Activated CD8-positive, alpha-beta memory T cell treated with anti-CD3 and anti-CD28 coated beads, Interleukin-2, amount 50 U/mL, for 24 hours (primary cell): Measurements from ENCODE around the gene CCDC15.
"Not testable (repeated sequence)": the region's sequence is repeated elsewhere in the genome, so short reads cannot be mapped to it uniquely, and the experiment has no call there.

Experiments
- DNase-seq: peaks from one replicate; pipeline ENCODE4 v3.0.0-alpha.2; 2020; ENCODE audit errors: extremely low read depth

Gene CCDC15

DNA sequence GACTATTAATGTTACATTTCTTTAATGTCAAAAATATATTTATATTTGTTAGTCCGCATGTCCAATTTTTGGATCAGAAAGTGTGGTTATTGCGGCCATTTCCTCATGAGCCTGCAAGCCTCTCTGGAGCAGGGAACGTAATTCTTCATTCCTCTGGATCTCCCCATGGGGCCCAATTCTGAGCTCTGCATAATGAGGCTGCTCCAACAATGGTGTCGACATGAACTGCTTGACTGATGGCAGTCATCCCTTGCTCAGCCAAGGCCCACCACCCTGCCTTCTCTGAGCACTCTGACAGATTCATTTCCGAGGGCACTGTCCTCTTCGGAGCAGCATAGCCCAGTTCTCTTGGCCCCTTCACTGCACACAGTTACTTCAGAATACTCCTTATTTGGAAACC lies 15.0 kb upstream of the CCDC15 start:
- no peak for DNase-seq

DNA sequence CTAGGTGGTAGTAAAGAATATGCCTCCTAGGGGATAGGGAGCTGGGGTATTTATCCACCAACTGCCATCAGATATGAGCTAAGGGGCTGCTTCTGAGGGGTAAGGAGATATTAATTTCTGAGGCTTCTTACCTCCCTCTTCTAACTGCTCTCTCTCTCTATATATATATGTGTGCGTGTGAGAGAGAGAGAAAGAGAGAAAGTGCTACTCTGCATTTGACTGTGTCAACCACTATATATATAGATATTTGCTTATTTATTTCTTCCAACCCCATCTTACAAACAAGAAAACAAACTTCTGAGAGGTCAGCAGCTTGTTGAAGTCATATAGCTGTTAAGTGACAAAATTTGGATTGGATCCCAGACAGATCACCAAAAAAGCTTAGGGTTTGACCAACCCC lies 12.3 kb upstream of the CCDC15 start:
- no peak for DNase-seq

DNA sequence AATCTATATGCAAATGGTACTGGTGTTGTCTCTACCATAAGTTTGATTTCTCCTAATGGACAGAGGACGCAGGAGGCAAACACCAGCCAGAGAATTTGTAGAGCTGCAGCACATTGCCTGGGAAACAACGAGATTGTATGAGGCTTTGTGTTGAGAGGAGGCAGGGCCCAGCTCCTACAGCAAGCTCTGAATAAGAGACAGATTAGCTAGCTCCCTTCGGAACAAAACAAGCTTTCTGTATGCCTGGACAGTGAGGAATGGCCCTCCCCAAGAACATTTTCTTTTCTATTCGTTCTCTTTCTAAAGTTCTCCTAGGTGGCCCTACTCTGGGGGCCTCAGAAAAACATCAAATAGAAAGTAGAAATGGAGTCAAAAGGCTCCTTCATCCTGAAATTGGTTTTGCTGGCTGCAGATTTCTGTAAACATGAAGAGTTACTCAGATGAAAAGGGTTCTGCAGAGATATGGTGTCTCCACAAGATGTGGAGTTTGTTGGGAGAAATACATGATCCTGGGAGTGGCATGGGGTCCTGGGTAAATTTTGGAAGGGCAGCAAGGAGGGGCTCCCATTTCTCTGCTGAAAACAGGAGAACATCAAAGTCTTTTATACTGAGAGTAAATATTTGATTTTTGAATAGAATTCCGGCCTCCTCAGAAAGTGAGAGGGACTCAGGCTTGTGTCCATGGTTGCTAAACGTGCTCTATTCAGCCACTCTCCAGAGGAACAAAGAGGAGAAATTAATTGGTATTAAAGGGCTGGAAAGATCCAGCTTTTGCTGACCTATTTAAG lies 11.3 kb upstream of the CCDC15 start:
- no peak for DNase-seq

DNA sequence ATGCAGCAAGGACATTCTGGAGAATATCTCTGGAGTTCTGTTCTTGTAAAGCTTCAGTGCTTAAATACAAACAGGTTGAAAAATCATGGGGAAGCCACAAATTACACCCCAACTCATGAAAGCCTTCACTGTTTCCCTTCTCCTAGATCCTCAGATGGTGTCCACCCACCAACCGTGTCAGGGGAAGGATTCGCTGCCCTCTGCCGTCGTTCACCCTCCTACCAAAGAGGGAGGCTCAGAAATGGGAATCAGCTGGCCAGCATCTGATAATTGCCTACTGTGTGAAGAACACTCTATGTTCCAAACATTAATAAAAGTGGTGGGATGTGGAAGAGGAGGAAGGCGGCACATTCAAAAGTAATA lies 10.8 kb upstream of the CCDC15 start:
- DNase-seq = no peak

DNA sequence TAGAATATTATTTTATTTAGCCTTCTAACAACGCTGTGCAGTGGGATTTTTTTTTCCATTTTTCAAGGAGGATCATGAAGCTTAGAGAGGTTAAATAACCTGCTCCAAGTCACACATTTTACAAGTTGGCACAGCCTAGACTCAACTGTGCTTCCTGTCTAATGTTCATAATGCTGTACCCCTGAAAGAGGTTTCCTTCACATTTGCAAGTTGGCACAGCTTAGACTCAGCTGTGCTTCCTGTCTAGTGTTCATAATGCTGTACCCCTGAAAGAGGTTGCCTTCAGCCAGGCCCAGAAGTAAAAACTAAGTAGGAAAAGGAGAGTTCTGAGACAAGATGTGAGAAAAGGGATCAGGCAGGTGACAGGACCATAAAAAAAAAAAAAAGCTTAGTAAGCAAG lies 10.3 kb upstream of the CCDC15 start:
- no peak for DNase-seq

DNA sequence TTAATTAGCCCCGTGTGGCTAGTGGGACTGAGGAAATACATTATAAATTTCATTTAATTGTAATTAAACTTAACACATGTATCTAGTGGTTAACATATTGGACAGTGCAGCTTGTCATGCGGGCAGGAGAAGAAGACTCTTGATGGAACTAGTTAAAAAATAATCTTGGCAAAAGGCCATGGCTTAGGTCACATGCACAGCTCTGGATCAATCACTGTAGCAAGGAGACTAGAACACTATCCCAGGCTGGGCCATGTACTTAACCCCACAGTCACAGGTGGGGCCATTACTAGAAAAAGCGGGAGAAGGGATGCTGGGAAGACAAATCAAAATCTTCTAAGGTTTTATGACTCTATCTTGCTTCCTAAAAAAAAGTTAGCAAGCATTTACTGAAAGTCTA lies 9.4 kb upstream of the CCDC15 start:
- DNase-seq = no peak

DNA sequence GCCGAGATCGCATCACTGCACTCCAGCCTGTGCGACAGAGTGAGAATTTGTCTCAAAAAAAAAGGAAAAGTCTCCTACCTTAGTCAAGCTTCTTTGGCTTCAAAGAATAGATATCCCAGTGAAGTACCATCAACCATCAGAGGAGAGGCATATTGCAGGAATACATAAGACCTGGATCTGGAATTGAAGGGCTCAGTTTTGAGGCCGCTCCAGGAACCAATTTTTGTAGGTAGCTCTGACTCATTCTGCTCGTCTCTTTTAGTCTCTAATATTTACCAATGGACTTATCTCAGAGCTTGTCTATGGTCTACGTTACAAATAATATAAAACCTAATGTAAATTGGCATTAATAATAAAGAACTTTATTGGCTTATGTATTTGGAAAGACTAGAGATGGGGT lies 8.2 kb upstream of the CCDC15 start:
- DNase-seq = no peak

DNA sequence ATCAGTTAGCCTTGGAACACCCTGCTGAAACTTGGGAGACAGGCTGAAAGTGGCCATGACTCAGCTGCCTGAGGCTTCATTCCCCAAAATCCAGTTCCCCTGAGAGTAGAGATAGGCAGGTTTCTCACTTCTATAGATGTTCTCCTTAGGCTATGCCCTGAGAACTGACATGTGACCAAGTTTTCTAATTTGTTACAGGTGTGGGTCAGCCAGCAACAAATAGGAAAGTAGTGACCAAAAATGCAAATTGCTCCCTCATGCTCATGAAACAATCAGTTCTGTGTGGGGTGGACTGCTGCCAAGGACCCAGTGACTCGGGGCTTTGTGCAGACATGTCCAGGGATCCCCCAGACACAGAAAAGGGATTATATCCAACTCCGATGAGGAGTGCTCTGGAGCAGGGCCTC lies 7.3 kb upstream of the CCDC15 start:
- DNase-seq = no peak

DNA sequence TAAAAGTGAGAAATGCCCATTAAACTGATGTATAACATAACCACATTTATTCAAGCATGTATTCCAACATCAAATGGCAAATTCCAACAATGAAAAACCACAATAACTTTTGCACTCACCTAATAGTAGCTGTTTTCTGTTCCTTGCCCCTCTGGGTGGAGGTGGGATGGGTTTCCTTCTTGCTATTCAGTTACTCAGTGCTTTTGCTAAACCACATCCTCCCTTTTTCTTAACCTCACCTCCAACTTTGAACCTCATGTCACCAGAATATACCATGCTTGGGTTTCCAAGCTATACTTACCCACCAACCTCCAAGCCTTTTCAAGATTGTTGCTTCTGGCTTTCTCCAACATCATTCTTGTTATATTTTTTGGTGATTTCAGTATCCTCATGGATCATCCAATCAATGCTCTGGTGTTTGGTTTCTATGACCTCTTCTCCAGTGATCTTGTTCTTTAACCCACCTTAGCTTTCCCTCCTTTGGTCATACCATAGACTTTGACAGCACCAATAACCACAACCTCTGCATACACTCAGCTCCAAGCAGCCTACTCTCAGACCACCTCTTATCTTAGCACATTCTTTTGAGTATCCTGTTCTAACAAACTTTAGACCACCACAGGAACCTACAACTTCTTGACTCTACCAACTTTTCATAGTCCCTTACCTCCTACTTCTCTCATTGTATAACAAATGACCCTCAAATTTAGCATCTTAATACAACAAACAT lies 3.2 kb upstream of the CCDC15 start:
- no peak for DNase-seq

DNA sequence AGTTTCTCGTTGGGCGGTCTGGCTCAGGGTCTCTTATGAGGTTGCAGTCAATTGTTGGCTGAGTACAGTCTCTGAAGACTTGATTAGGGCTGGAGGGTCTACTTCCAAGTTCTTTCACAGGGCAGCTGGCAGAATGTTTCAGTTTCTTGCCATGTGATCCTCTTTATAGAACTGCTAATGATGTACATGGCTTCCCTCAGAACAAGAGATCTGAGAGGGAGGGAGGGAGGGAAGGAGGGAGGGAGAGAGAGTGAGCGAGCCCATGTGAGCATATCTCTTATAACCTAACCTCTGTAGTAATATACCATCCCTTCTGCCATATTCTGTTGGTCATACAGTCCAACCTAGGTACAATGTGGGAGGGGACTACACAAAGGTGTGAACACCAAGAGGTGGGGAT lies 2.7 kb upstream of the CCDC15 start:
- no peak for DNase-seq

DNA sequence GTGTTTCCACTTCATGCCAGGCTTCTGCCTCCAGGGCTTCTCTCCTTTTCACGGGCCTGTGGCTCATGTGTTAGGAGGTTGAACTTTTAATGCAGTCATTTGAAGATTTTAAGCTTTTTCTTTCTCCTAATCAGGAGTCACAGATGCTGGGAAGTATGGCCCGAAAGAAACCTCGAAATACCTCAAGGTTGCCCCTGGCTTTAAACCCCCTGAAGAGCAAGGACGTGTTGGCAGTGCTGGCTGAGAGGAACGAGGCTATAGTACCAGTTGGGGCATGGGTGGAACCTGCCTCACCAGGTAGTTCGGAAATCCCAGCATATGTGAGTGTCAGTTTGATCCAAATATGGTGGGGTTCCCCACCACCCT lies 571 bp downstream of the CCDC15 start:
- no peak for DNase-seq

DNA sequence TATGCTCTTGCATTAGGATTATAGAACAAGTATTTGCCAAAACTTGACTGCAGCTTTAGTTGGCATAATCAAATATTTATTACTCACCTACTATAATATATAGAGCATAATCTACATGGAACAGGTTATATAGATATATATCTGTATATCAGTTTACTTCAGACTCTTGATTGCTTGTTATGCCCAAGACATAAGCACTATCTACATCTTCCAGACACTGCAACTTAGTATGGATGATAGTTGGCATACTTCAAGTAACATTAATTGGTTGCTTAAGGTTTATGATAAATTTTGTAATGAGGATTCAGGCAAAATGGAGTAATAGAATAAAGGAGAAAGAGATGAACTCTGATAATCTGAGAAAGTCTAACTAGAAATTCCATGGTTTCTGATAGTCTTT lies 1.0 kb downstream of the CCDC15 start:
- DNase-seq = no peak

DNA sequence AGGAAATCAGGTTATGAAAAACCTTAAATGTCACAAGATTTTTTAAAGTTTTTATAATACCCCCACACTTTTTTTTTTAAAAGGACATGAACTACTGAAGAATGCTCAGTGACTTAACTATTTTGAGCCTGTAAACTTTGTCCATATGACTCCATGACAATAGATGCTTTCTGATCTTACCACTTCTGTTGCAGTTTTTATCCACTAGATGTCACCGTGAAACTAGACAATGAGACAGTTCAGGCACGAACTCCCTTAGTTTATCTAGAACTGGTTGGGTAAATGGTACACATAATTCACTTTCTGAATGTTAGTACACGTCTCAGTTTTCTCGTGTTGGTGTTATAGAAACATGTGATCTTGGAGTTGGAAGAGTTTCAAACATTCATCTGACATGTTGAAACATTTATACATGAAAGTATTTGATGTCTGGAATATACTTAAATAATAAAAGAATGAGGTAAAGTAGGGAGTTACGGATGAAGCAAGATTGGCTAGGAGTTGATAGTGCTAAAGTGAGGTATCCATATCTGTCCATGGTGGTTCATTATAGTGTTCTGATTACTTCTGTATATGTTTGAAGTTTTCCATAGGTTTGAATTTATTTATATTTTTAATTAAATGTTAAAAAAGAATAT lies 8.1 kb downstream of the CCDC15 start:
- DNase-seq = no peak

DNA sequence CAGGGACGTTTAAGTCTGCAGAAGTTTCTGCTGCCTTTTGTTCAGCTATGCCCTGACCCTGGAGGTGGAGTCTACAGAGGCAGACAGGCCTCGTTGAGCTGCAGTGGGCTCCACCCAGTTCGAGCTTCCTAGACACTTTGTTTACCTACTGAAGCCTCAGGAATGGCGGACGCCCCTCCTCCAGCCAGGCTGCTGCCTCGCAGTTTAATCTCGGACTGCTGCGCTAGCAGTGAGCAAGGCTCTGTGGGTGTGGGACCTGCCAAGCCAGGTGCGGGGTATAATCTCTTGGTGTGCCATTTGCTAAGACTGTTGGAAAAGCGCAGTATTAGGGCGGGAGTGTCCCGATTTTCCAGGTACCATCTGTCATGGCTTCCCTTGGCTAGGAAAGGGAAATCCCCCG lies 14.2 kb downstream of the CCDC15 start:
- DNase-seq = not testable (repeated sequence)

DNA sequence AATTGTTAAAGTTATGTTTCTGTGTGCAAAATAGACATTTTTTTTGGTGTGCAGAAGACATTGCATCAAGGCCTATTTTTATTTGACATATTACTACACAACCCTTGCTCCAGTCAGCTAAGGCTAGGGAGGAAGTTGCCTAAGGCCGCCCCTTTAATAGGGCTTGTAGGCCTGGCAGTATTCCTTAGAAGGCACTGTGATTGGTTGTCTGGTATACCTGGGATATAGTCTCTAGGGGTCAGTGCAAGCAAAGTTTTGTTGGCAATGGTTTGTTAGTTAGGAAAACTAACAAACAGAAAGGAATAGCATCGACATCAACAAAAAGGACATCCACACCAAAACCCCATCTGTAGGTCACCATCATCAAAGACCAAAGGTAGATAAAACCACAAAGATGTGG lies 16.9 kb downstream of the CCDC15 start:
- no peak for DNase-seq

DNA sequence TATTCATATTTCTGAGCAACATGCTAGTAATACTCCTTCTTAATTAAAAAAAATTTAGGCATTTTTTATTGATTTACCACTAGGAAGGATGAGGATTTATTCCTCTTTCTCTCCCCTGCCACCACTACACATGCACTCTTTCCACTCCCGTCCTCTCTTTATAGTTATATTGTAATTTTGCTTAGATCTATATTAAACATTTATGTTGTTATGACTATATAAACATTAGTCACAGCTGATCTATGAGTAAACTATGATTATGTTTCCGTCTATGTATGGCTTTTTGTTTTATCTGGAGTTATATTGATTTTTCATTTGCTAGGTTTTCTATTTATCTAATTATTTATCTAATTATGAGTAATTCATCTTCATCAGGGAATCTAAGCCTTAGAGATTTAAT lies 17.8 kb downstream of the CCDC15 start:
- DNase-seq = no peak

DNA sequence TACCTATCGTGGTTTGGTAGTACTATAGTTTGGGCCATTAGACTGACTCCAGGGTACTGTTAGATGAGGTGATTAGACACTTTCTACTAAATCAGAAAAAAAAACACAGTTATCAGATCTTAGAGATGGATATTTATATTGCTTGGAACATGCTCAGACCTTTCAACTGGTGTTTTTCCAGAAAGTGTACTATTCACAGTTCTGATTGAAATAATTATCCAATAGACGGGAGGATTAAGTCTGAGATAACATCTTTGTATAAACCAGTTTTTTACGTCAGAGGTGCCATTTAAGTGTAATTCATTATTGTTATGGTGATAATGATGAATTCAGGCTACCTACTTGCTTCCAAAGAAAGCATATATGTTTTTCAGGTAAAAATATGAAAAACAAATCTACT lies 22.5 kb downstream of the CCDC15 start:
- no peak for DNase-seq

DNA sequence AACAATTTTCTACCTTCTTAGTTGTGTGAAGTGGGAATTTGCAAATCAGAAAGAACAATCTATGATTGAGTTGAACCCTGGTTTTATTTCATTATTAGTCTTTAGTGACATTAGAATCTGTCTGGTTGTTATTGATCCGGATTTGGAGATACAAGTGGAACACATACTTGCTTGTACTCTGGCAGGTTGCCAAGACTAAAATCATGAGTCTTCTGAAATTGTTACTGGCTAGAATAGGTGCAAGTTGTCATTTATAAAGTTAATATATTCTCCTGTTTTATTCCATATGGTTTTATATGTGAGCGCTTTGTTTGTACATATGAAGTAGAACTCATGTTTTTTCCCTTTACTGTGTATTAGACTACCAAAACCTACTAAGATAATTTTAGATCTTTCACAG lies 23.0 kb downstream of the CCDC15 start:
- DNase-seq = no peak

DNA sequence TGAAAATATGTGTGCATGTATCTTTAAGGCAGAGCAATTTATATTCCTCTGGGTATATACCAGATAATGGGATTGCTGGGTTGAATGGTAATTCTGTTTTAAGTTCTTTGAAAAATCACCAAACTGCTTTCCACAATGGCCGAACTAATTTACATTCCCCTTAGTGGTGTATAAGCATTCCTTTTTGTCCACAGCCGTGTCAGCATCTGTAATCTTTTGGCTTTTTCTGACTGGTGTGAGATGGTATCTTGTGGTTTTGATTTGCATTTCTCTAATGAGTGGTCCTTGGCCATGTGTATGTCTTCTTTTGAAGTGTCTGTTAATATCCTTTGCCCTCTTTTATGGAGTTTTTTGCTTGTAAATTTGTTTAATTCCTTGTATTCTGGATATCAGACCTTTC lies 24.3 kb downstream of the CCDC15 start:
- no peak for DNase-seq

DNA sequence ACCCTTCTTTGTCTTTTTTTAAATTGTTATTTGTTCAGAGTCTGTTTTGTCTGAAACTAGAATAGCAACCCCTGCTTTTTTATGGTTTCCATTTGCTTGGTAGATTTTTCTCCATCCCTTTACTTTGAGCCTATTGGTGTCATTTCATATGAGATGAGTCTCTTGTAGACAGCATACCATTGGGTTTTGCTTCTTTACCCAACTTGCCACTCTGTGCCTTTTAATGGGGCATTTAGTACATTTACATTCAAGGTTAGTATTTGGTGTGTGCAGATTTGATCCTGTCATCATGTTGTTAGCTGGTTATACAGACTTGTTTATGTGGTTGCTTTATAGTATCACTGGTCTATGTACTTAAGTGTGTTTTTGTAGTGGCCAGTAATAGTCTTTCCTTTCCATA lies 28.0 kb downstream of the CCDC15 start:
- no peak for DNase-seq

DNA sequence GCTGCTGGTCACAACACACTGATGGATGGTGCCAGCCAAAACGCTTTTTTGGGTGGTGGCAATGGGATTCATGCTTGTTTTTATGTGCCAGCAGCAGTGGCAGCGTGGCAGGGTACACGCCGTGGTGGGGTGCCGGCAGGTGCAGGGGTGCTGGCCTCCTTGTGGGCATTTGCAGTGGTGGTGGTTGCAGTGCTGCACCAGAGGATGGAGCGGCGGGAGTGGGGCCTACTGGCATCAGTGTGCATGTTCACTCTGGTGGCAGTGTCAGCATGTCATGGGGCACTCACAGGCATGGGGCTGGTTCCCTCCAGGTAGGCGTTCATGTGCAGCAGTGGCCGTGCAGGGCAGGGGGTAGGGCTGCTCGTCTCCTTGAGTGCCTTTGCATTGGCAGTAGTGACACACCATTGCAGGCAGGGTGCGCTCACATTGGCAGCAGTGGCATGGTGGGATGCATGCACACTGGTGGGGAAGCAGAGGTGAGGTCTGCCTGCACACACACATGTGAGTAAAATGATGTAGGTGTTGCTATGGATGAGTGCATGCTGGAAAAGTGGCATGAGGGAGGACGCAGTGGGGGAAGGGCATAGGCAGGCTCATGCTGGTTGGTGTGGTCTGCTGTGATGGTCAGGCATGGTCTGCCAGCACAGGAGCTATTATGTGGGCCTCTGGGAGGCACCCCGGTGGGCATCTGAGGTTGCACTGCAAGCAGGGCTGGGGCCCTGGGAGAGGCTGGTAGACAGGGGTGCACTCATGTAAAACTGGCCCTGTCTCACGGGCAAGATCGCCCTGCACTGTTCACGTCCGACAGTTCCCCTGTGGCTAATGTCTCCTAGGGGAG lies 29.9 kb downstream of the CCDC15 start:
- no peak for DNase-seq

DNA sequence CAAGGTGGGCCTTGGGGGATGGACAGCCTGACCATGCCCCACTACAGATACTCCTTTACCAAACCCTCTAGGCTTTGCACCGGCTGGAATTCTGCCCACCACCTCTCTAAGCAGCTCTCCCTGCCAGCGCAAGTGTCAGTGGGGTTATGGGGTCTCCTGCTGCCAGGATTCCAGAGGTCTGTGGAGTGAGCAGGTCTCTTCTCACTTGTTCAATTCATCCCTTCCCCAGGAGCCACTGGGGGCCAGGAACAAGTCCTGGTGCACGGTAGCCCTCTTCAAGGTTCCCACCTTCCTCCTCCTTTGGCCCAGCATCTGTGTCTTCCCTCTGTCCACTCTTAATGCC lies 30.5 kb downstream of the CCDC15 start:
- no peak for DNase-seq

DNA sequence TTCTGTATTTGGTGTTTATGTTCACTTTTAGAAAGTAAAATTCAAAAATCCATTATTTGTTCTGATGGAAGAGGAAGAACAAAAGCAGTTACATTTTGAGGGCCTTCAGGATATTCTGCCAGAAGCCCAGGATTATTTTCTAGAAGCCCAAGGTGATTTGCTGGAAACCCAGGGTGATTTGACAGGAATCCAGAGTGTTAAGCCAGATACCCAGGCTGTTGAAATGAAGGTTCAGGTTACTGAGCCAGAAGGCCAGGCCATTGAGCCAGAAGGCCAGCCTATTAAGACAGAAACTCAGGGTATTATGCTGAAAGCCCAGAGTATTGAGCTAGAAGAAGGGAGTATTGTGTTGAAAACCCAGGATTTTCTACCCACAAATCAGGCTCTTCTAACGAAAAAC lies 33.1 kb downstream of the CCDC15 start:
- DNase-seq = no peak
